22Rv1 (cell line): Measurements from ENCODE around the gene RASA3.

Experiments used
- H3K27ac ChIP-seq: fragments of 450-650 bp; 2 replicates; pipeline ENCODE4 v1.5.1; 2017
- CTCF ChIP-seq: fragments of 450-650 bp; IDR thresholded peaks from 2 replicates; pipeline ENCODE4 v1.5.1; 2017; ENCODE audit warnings: mild to moderate bottlenecking
- ZFX ChIP-seq: fragments of 450-650 bp; IDR thresholded peaks from 2 replicates; pipeline ENCODE4 v1.6.1; 2017; ENCODE audit warnings: antibody characterized with exemption, borderline replicate concordance

RASA3 gene

GRCh38 chr13:114043421-114044053, 88.9 kb downstream of the RASA3 start:
- TF ChIP-seq ZFX, result no peak
- TF ChIP-seq CTCF, result no peak
- no peak overlapping the region for H3K27ac ChIP-seq

GRCh38 chr13:114042066-114042815, 90.2 kb downstream of the RASA3 start:
- no peak overlapping the region for H3K27ac ChIP-seq
- no peak for TF ChIP-seq ZFX
- no peak for TF ChIP-seq CTCF

GRCh38 chr13:114041493-114041892, 90.9 kb downstream of the RASA3 start:
- TF ChIP-seq CTCF (no peak), ZFX (no peak)
- H3K27ac ChIP-seq, result no peak overlapping the region

GRCh38 chr13:114039471-114040141, 92.8 kb downstream of the RASA3 start:
- TF ChIP-seq CTCF (no peak), ZFX (no peak)
- H3K27ac ChIP-seq, result no peak overlapping the region

GRCh38 chr13:114038900-114039299, 93.5 kb downstream of the RASA3 start:
- no peak overlapping the region for H3K27ac ChIP-seq

GRCh38 chr13:114038211-114038613, 94.2 kb downstream of the RASA3 start:
- no peak overlapping the region for H3K27ac ChIP-seq
- TF ChIP-seq CTCF (no peak), ZFX (no peak)

More at GRCh38 chr13:114038900-114039299, 93.5 kb downstream of the RASA3 start:
- no peak for TF ChIP-seq ZFX
- TF ChIP-seq CTCF, result no peak

GRCh38 chr13:114037674-114038073, 94.7 kb downstream of the RASA3 start:
- H3K27ac ChIP-seq, result no peak overlapping the region
- TF ChIP-seq ZFX, result no peak
- TF ChIP-seq CTCF, result no peak
